ENCODE results near the gene NEDD8. TPM values are rescaled to one million over a fixed set of nuclear protein-coding genes. Genes with fewer than 3 reads are reported as not detected.

NEDD8 gene
- 10 to 100 TPM; 44.1 to 77.6 (median 67.9) TPM for total RNA-seq

- Histone ChIP-seq H3K36me3 (peaks cover 0 to 20% (median 0%) of the 10 kb centered on the region in 3 donors), H3K27ac (peak within 1 kb of the TSS; percentile 80 to 94 (median 87)), H3K4me3 (peak within 1 kb of the TSS; percentile 64 to 95 (median 78)), H3K27me3 (no peaks in the 10 kb centered on the region), H3K4me1 (peaks cover 0 to 24% (median 4%) of the 10 kb centered on the region in 4 donors), H3K9me3 (no peaks in the 10 kb centered on the region)
- TF ChIP-seq CTCF (IDR thresholded peaks at IDR 0.05) (no peak), POLR2A (IDR thresholded peaks at IDR 0.05) (peak; percentile 30 to 47)
- DNase-seq, result peak; percentile 88 to 96 (median 94)
These were observed at the start of gene NEDD8 for GRCh38 chr14:24232121-24232644. Gene NEDD8, minus strand, starts transcription at chr14:24232367. Its CDS starts 100 bp downstream, at chr14:24232267.

- no peaks in the 10 kb centered on the region for H3K9me3 ChIP-seq
- no peaks in the 10 kb centered on the region for H3K4me1 ChIP-seq
- H3K36me3 ChIP-seq, result no peaks in the 10 kb centered on the region
- DNase-seq, result no peak
- no peaks in the 10 kb centered on the region for H3K27me3 ChIP-seq
- no peak overlapping the region for H3K4me3 ChIP-seq
- no peak overlapping the region for H3K27ac ChIP-seq
- TF ChIP-seq POLR2A (IDR thresholded peaks at IDR 0.05), result no peak
These were observed 49.5 kb upstream of the NEDD8 start for GRCh38 chr14:24281636-24282035.

GRCh38 chr14:24280797-24281460, 48.8 kb upstream of the NEDD8 start:
- Histone ChIP-seq H3K9me3 (no peaks in the 10 kb centered on the region), H3K27ac (no peak overlapping the region), H3K4me1 (no peaks in the 10 kb centered on the region), H3K27me3 (no peaks in the 10 kb centered on the region), H3K4me3 (no peak overlapping the region), H3K36me3 (no peaks in the 10 kb centered on the region)
- TF ChIP-seq POLR2A (IDR thresholded peaks at IDR 0.05) (no peak), CTCF (IDR thresholded peaks at IDR 0.05) (no peak)
- no peak for DNase-seq

GRCh38 chr14:24279301-24280186, 47.4 kb upstream of the NEDD8 start:
- peak overlapping the region in 1 of 4 donors; percentile 50 for H3K27ac ChIP-seq
- peak in 2 of 3 donors; percentile 61 to 65 for DNase-seq
- H3K36me3 ChIP-seq, result no peaks in the 10 kb centered on the region
- H3K27me3 ChIP-seq, result no peaks in the 10 kb centered on the region
- no peaks in the 10 kb centered on the region for H3K9me3 ChIP-seq
- H3K4me1 ChIP-seq, result no peaks in the 10 kb centered on the region
- TF ChIP-seq CTCF (IDR thresholded peaks at IDR 0.05) (peak in 1 of 6 experiments; percentile 20), POLR2A (IDR thresholded peaks at IDR 0.05) (no peak)
- no peak overlapping the region for H3K4me3 ChIP-seq

GRCh38 chr14:24278424-24278823, 46.3 kb upstream of the NEDD8 start:
- H3K27me3 ChIP-seq, result no peaks in the 10 kb centered on the region
- H3K4me1 ChIP-seq, result peaks cover 0 to 4% (median 0%) of the 10 kb centered on the region in 4 donors
- no peaks in the 10 kb centered on the region for H3K9me3 ChIP-seq
- DNase-seq, result no peak
- H3K4me3 ChIP-seq, result no peak overlapping the region
- H3K36me3 ChIP-seq, result no peaks in the 10 kb centered on the region
- H3K27ac ChIP-seq, result peak overlapping the region in 1 of 4 donors; percentile 55
- TF ChIP-seq CTCF (IDR thresholded peaks at IDR 0.05) (no peak), POLR2A (IDR thresholded peaks at IDR 0.05) (no peak)
